ENCODE data around the gene REX1BD.

The REX1BD gene

DNA sequence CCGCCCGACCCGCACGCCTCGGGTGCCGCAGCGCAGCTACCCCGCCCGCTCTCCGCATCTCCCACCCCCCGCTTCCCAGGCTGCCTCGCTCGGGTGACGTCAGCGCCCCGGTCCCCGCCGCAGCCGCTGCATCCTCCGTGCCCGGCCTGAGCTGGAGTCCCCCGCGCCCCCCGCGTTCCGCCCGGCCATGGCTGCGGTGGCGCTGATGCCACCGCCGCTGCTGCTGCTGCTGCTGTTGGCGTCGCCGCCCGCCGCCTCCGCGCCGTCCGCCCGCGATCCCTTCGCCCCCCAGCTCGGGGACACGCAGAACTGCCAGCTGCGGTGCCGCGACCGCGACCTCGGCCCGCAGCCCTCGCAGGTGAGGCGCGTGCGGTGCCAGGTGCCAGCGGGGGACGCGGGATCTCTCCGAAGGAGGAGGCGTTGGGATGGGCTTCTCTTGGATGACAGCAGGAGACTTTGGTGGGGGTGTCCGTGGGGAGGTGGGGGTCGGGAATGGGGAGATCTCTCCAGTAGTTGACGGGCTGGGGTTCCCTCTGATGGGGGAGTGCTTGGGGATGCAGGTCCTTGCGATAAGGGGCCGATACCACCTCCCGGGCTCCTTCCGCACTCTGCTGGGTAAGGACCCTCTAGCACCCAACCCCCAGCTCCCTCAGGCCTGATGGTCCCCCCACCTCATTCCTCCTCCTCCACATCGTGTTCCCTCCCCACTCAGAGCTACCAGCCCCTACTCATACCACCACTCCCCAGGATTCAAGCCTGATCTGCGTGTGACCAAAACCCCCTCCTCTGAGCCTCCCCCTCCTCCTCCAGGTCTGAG lies 24.4 kb downstream of the REX1BD start, which contains the start of gene TMEM59L:
TSS of gene TMEM59L (plus strand) at position 99 of the 817 bp plus-strand sequence. CDS start at position 188, 89 bp downstream.
- DNase-seq (ENCODE audit: low read depth in 1 of 2, low spot score in 1 of 2), result peak in 1 of 2 donors; percentile 33

GRCh38 chr19:18613589-18614234 lies 25.1 kb downstream of the REX1BD start:
- no peak for DNase-seq (ENCODE audit: low read depth in 1 of 2, low spot score in 1 of 2)

DNA sequence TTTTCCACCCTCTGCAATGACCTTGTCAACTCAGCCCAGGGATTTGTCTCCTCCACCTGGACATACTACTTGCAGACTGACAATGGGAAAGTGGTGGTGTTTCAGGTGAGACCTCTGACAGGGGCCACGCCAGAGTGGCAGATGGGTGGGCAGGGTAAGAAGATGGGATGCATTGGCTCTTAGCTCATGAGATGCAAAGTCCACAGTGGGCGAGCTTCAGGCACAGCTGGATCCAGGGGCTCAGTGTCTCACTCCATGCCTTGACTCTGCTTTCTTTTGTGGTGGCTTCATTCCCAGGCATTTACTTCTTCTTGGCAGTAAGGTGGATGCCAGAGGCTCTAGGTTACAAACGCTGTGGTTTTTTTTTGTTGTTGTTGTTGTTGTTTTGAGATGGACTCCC lies 27.4 kb downstream of the REX1BD start:
- DNase-seq (ENCODE audit: low read depth in 1 of 2, low spot score in 1 of 2), result no peak

GRCh38 chr19:18617562-18617961 lies 29.0 kb downstream of the REX1BD start:
- no peak for DNase-seq (ENCODE audit: low read depth in 1 of 2, low spot score in 1 of 2)

DNA sequence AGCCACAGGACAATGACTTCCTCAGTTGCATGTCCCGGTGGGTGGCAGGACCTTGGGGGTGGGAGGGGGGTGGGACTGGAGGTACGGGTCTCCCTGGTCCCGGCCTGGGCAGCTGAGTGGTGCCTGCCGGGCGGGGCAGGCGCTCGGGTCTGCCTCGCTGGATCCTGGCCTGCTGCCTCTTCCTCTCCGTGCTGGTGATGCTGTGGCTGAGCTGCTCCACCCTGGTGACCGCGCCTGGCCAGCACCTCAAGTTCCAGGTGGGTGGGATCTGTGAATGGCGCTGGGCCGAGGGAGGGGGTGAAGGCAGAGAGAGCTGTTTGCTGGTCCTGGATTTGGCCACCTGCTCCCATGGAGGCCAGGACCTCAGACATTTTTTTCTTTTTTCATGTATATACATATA lies 29.6 kb downstream of the REX1BD start:
- DNase-seq (ENCODE audit: low read depth in 1 of 2, low spot score in 1 of 2), result no peak

GRCh38 chr19:18620311-18620710 lies 31.7 kb downstream of the REX1BD start:
- no peak for DNase-seq (ENCODE audit: low read depth in 1 of 2, low spot score in 1 of 2)

GRCh38 chr19:18620902-18621301 lies 32.3 kb downstream of the REX1BD start:
- no peak for DNase-seq (ENCODE audit: low read depth in 1 of 2, low spot score in 1 of 2)

DNA sequence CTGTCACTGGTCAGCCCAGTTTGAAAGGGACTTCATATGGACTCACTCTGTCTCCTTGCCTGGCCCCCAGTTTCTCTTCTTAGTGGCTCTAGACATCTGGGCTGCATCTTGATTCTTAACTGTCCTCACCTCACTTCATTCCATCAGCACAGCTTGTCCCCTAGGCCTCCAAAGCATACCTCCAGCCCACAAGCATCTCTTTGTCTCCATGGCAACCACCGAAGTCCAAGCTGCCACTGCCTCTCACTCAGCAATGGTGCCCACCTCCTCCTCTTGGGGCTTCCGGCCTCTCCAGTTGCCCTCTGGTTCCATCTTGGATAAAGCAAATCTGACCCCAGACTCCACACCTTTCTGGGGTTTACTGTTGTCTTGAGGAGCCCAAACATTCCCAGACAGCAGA lies 38.3 kb downstream of the REX1BD start:
- DNase-seq (ENCODE audit: low read depth in 1 of 2, low spot score in 1 of 2), result no peak

GRCh38 chr19:18629166-18630088 lies 40.8 kb downstream of the REX1BD start:
- DNase-seq (ENCODE audit: low read depth in 1 of 2, low spot score in 1 of 2), result no peak

GRCh38 chr19:18633321-18633720 lies 44.7 kb downstream of the REX1BD start:
- DNase-seq (ENCODE audit: low read depth in 1 of 2, low spot score in 1 of 2), result no peak

GRCh38 chr19:18634612-18635297 lies 46.2 kb downstream of the REX1BD start:
- no peak for DNase-seq (ENCODE audit: low read depth in 1 of 2, low spot score in 1 of 2)

GRCh38 chr19:18635831-18636182 lies 47.2 kb downstream of the REX1BD start:
- DNase-seq (ENCODE audit: low read depth in 1 of 2, low spot score in 1 of 2), result no peak

DNA sequence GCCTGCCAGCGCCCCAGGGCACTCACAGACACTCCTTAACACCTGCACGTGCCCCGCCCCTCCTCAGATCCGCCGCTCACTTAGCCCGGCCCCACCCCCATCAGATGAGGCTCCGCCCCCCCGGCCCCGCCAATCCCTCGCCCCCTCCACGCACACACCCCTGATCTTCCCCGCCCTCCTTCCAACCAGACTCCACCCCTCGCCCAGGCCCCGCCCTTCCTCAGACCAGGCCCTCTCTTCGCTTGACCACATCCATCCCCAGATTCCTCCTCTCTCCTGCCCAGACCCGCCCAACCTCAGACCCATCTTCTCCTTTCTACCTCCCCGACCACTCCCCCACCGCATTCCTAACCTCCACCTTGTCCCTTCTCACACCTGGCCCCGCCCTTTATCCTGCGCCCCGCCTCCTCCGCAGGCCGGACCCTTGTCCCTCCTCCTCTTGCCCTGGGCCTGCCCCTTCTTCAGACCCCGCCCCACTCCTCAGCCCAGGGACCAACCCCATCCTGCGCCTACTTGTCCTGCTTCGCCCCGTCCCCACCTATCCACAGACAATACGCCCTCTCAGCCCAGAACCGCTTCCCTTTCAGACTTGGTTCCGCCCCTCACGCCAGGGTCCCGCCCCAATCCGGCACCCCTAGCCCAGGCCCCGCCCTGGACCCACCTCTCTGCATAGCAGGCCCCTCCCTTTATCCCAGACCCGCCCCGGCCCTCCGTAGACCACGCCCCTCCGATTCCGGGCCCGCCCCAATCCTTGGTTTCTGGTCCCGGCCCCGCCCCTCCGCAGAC lies 47.8 kb downstream of the REX1BD start:
- peak; percentile 98 to 99 for DNase-seq (ENCODE audit: low read depth in 1 of 2, low spot score in 1 of 2)

GRCh38 chr19:18636969-18637629 lies 48.5 kb downstream of the REX1BD start, which contains the start of gene KLHL26:
TSS of gene KLHL26 (plus strand) at chr19:18637028. CDS start at chr19:18637055, 27 bp downstream.
- DNase-seq (ENCODE audit: low read depth in 1 of 2, low spot score in 1 of 2), result no peak

GRCh38 chr19:18637673-18638630 lies 49.4 kb downstream of the REX1BD start:
- DNase-seq (ENCODE audit: low read depth in 1 of 2, low spot score in 1 of 2), result no peak

- no peak for DNase-seq (ENCODE audit: low read depth in 1 of 2, low spot score in 1 of 2)
These were observed 51.2 kb downstream of the REX1BD start for GRCh38 chr19:18639706-18640243.

Measured in activated T-helper 1 cell treated with anti-CD3 and anti-CD28 coated beads, Interleukin-2, amount 50 U/mL, for 16 hours (primary cell).